NB4 (cell line): ENCODE data around the gene SLCO1C1.
A peak's percentile ranks its signal among the peaks of the same experiment; 100 is the strongest.
"Not testable (repeated sequence)": the region's sequence is repeated elsewhere in the genome, so short reads cannot be mapped to it uniquely, and the experiment has no call there.

Source experiments
- DNase-seq: peaks from one replicate; pipeline ENCODE4 v3.0.0; 2010; ENCODE audit warnings: low read depth
- H3K4me3 ChIP-seq: one replicate; pipeline ENCODE4 v1.5.1; 2011; ENCODE audit warnings: mild to moderate bottlenecking, low read depth, low read length, moderate library complexity
- MYC ChIP-seq: IDR thresholded peaks from 2 replicates; pipeline ENCODE4 v1.6.1; 2011; ENCODE audit warnings: low read depth, low read length
- POLR2A ChIP-seq: IDR thresholded peaks from 2 replicates; pipeline ENCODE4 v1.6.1; 2011; ENCODE audit warnings: mild to moderate bottlenecking; ENCODE audit not compliant: insufficient read length; ENCODE audit errors: extremely low read depth
- TF ChIP-seq, protein P1 (sequence below): IDR thresholded peaks from 2 replicates; pipeline ENCODE4 v1.6.1; 2011; ENCODE audit warnings: low read depth, low read length
- TF ChIP-seq, protein P2 (sequence below): IDR thresholded peaks from one replicate; pipeline ENCODE4 v1.5.1; 2012; ENCODE audit warnings: low read depth, low read length

Gene SLCO1C1

DNA sequence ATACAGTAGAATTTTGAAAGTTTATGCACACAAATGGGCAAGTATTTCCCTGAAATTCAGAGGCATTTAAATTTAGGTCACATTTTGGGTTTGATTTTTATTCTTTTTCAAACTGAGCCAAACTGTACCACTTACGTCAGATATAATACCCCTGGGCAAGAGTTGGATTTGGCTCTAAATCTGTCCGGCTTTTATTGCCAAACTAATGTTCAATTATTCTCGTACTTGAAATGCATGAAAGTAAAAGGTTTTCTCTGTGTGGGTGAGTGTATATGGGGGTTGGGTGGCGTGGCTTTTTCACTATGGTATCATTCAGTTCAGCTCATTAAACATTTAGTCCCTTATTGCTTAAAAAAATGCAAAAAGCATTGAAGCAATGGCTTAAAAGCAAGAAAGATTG is 55.9 kb downstream of the SLCO1C1 start:
- DNase-seq, result no peak
- TF ChIP-seq, protein P1, sequence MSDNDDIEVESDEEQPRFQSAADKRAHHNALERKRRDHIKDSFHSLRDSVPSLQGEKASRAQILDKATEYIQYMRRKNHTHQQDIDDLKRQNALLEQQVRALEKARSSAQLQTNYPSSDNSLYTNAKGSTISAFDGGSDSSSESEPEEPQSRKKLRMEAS, result no peak
- no peak for TF ChIP-seq MYC
- TF ChIP-seq POLR2A, result no peak
- TF ChIP-seq, protein P2, sequence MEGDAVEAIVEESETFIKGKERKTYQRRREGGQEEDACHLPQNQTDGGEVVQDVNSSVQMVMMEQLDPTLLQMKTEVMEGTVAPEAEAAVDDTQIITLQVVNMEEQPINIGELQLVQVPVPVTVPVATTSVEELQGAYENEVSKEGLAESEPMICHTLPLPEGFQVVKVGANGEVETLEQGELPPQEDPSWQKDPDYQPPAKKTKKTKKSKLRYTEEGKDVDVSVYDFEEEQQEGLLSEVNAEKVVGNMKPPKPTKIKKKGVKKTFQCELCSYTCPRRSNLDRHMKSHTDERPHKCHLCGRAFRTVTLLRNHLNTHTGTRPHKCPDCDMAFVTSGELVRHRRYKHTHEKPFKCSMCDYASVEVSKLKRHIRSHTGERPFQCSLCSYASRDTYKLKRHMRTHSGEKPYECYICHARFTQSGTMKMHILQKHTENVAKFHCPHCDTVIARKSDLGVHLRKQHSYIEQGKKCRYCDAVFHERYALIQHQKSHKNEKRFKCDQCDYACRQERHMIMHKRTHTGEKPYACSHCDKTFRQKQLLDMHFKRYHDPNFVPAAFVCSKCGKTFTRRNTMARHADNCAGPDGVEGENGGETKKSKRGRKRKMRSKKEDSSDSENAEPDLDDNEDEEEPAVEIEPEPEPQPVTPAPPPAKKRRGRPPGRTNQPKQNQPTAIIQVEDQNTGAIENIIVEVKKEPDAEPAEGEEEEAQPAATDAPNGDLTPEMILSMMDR, result no peak
- H3K4me3 ChIP-seq, result no peak overlapping the region

DNA sequence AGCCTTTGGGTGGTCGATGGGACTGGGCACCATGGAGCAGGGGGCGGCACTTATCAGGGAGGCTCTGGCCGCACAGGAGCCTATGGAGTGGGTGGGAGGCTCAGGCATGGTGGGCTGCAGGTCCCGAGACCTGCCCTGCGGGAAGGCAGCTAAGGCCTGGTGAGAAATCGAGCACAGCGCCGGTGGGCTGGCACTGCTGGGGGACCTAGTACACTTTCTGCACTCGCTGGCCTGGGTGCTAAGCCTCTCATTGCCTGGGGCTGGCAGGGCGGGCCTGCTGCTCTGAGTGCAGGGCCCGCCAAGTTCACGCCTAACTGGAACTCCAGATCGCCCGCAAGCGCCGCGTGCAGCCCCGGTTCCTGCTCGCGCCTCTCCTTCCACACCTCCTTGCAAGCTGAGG is 82.3 kb downstream of the SLCO1C1 start:
- no peak overlapping the region for H3K4me3 ChIP-seq
- TF ChIP-seq, protein P1, result no peak
- no peak for TF ChIP-seq POLR2A
- TF ChIP-seq, protein P2, result no peak
- no peak for TF ChIP-seq MYC
- no peak for DNase-seq

DNA sequence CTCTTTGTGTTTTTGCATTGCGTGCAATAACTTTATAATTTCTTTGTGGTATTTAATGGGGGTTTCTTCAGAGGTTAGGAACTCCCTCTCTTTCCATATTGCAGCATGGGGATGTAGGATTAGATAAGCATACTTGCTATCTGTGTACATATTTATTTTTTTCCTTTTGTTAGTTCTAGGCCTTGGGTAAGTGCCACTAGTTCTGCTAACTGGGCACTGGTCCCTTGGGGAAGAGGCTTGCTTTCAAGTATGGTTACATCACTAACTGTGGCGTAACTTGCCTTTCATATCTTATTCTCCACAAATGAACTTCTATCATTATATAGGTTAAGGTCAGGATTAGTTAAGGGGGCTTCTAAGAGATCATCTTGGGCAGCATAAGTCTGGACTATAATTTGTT is 83.8 kb downstream of the SLCO1C1 start:
- DNase-seq, result peak; percentile 83
- H3K4me3 ChIP-seq, result no peak overlapping the region
- TF ChIP-seq, protein P1, result no peak
- TF ChIP-seq POLR2A (no peak), MYC (no peak)
- TF ChIP-seq, protein P2, result no peak

DNA sequence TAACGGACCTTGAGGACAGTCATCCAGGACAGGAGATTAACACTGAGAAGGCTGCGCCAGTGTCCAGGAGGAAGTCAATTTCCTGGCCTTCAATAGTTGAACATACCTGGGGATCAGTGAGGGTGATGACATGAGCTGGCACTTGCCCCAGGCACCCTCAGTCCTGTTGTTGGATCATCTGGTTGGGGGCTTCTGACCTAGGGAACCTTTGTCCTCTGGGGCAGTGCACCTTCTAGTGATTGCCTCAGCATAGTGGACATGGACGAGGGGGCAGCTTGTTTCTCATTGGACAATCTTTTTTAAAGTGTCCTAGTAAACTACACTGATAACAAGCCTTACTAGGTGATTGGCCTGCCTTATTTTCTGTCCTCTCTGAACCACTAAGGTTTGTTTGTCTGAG is 84.8 kb downstream of the SLCO1C1 start:
- H3K4me3 ChIP-seq, DNase-seq: not testable (repeated sequence)

DNA sequence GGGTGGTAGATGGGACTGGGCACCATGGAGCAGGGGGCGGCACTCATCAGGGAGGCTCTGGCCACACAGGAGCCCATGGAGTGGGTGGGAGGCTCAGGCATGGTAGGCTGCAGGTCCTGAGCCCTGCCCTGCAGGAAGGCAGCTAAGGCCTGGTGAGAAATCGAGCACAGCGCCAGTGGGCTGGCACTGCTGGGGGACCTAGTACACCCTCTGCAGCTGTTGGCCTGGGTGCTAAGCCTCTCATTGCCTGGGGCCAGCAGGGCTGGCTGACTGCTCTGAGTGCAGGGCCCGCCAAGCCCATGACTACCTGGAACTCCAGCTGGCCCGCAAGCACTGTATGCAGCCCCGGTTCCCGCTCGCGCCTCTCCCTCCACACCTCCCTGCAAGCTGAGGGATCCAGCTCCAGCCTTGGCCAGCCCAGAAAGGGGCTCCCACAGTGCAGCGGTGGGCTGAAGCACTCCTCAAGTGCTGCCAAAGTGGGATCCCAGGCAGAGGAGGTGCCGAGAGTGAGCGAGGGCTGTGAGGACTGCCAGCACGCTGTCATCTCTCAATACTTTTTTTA is 88.7 kb downstream of the SLCO1C1 start:
- not testable (repeated sequence) for DNase-seq

DNA sequence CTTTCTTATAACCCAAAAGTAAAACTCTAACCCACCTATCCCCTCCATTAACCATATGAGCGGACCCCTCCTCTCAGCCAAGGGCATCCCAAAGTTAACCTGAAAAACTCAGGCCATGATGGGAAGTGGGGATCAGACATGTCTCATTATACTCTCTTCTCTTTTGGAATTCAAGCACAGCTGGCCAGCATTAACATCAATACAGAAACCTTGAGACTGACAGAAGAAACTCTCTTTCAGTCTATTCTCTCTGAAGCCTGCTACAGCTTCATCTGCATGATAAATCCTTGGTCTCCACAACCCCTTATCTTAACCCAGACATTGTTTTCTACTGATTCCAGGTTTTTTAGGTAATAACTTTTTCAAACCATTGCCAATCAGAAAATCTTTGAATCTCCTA is 97.8 kb downstream of the SLCO1C1 start:
- DNase-seq, result no peak
- no peak overlapping the region for H3K4me3 ChIP-seq
- TF ChIP-seq POLR2A, result no peak
- TF ChIP-seq, protein P2, result no peak
- TF ChIP-seq MYC, result no peak
- TF ChIP-seq, protein P1, result no peak

More for the DNA sequence above, 88.7 kb downstream of the SLCO1C1 start:
- H3K4me3 ChIP-seq, result not testable (repeated sequence)

DNA sequence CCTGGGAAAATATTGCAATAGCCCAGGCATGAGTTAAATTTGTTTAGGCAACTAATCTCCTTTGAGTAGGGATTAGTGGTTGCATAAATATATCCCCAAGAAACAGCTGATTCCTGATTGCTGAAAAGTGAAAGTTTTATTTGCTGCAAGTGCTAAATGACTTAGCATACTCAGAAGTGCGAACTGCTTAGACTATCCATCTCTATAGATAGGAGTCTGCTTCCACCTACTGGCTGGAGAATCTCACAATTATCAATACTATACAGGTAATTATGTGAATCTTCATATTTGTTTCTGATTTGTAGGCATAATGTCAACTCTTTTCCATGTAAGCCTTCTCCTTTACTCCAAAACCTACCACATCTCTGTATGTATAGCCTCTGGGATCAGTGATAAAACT is 103.4 kb downstream of the SLCO1C1 start:
- no peak overlapping the region for H3K4me3 ChIP-seq
- TF ChIP-seq POLR2A, result no peak
- TF ChIP-seq, protein P2, result peak; percentile 7
- TF ChIP-seq, protein P1, result no peak
- 0 out of 2 replicates have a peak, but pooled peaks have one; percentile 26 for TF ChIP-seq MYC
- peak; percentile 57 for DNase-seq
